GM20000 (cell line): ENCODE data around the gene NKX6-2.

Experiments
- DNase-seq: peaks from one replicate; pipeline ENCODE4 v3.0.0; 2012; ENCODE audit warnings: low spot score
- TF ChIP-seq, protein P1 (sequence below): IDR thresholded peaks from 2 replicates; pipeline ENCODE4 v1.5.1; 2012; ENCODE audit warnings: mild to moderate bottlenecking, control low read depth; ENCODE audit errors: extremely low read depth, missing control alignments

NKX6-2 gene

DNA sequence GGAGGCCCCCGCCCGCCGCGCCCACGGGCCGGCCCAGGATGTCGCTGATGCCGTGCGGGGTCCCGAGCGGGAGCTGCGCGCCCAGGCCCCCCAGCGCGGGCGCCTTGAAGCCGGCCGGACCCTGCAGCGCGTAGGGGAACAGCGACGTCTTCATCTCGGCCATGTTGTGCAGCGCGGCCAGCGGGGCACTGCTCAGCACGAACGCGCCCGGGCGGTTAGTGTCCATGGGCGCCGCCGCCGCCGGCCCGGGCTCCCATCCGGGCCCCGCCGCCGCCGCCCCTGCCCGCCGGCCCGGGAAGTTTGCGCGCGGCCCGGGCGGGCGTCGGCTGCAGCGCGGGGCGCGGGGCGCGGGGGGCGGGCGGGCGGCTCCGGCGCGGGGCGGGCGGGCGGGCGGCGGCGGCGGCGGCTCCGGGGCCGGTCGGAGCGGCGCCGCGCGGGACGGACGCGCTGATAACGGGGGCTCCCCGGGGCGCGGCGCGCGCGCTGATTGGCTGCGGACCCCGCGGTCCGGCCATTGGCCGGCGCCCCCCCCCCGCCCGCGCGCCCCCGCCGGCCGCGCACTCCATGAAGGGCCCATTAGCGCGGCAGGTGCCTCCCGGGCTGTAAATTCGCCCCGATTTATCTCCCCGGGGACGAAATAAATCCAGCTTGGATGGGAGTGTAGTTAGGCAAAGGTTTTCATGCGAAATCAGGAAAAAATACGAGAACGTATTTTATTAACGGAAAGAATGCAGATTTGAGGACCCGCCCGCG, at the start of gene NKX6-2:
NKX6-2 (minus strand) TSS at position 425 of the 753 bp plus-strand sequence; CDS start at position 226, 199 bp downstream.
- TF ChIP-seq, protein P1, sequence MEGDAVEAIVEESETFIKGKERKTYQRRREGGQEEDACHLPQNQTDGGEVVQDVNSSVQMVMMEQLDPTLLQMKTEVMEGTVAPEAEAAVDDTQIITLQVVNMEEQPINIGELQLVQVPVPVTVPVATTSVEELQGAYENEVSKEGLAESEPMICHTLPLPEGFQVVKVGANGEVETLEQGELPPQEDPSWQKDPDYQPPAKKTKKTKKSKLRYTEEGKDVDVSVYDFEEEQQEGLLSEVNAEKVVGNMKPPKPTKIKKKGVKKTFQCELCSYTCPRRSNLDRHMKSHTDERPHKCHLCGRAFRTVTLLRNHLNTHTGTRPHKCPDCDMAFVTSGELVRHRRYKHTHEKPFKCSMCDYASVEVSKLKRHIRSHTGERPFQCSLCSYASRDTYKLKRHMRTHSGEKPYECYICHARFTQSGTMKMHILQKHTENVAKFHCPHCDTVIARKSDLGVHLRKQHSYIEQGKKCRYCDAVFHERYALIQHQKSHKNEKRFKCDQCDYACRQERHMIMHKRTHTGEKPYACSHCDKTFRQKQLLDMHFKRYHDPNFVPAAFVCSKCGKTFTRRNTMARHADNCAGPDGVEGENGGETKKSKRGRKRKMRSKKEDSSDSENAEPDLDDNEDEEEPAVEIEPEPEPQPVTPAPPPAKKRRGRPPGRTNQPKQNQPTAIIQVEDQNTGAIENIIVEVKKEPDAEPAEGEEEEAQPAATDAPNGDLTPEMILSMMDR, result no peak

DNA sequence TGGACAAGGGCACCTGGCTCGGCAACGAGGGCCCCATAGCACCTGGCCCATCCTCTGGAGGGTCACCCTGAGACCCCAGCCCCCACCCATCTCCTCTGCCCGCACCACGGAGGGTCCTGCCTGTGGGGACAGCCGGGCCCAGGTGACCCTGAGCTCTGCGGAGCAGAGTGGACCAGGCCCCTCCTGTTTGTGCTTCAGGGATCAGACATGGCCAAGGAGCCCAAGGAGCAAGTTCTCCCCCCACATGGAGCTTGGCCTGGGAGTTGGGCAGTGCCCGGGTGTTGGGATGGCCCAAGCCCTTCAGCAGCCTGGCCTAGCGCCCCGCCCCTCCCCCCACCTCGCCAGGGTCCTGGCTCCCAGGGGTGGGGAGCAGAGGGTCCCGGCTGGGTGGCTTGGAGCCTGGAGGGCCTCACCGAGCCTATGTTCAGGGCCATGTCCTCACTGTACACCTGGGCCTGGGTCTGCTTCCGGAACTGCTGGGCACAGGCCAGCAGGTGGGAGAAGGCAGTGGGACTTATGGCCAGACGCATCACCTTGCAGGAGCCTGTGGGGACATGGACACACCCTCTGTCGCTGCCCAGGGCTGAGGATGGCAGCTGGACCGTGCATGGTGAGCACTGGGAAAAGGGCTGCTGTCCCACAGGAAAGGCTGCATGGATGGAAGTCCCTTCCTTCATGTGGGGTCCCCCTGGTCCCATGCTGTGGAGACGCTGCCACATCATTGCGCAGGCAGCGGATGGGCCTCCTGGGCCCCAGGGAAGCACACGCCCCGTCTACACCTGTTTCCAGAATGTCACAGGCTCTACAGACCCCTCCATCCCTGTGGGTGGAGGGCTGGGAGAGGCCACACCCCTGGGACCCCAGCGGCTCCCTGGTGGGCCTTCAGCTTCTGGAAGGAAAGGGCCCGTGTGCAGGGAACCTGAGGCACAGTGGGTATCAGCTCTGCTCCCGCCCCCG, 49.2 kb upstream of the NKX6-2 start:
- no peak for DNase-seq
- TF ChIP-seq, protein P1, result no peak

More for the DNA sequence above, at the start of gene NKX6-2:
- DNase-seq, result no peak

GRCh38 chr10:132834311-132834761, 48.4 kb upstream of the NKX6-2 start:
- TF ChIP-seq, protein P1, result no peak
- DNase-seq, result no peak

GRCh38 chr10:132833421-132834111, 47.6 kb upstream of the NKX6-2 start:
- DNase-seq, result no peak

DNA sequence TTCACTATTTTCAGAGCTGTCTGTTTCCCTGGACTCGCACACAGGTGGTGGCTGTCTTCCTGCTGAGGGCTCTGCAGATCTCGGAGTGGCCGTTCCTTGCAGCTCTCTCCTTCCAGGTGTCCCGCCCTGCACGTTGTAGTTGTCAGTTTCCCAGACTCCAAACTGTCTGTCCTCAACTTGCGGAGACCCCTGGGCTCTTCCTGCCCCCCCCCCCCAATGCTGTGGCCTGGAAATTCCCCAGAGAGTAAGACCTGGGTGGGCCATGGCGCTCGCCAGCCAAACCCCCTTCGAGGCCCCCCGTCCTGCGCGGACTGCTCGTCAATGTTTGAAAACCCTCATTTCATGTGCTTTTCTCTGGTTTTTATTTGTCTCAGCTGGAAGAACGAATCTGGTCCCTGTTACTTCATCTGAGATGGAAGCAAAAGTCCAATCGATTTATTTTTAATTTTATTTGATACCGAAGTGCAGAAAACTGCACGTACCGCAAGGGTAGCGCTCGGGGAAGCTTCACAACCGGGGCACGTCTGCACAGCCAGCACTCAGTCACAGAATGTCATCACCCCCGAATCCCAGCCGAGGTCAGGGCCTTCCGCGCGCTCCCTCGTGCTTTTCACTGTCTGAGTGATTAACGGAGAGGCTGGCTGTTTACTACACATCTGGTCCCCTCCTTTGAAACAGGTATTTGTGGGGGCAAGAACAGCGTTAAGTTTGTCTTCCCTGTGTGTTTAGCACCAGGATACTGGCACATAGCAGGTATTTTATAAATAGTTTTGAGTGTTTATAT, 46.4 kb upstream of the NKX6-2 start:
- no peak for DNase-seq
- TF ChIP-seq, protein P1, result no peak

More at GRCh38 chr10:132833421-132834111, 47.6 kb upstream of the NKX6-2 start:
- TF ChIP-seq, protein P1, result no peak

DNA sequence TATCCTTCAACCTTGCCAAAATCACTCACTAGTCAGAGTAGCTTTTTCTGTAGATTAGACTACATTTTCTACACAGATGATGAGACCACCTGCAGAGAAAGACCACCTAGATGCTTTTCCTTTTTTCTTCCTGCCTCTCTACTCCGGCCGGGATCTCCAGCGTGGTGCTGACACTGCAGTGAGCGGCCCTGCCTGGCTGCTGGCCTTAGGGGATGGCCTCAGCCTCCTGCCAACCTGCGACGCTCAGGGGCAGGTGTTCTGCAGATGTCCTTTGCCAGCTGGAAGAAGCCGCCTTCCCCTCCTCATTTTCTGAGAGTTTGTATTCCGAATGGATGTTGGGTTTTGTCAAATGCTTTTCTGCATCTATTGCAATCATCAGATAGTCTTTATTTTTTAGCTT, 43.5 kb upstream of the NKX6-2 start:
- TF ChIP-seq, protein P1, result no peak
- DNase-seq, result no peak
